Glutamatergic neuron (in vitro differentiated cells): ENCODE measurements around the gene LMAN1. TPM values are rescaled to one million over a fixed set of nuclear protein-coding genes. Genes with fewer than 3 reads are reported as not detected.

Source experiments
- DNase-seq: peaks from one replicate; pipeline ENCODE4 v3.0.0; 2022
- H3K27ac Mint-ChIP-seq: one replicate; pipeline ENCODE4 v1.8.0; 2020; ENCODE audit warnings: mild to moderate bottlenecking, mixed read lengths, inconsistent platforms; ENCODE audit not compliant: unreplicated experiment
- H3K27me3 Mint-ChIP-seq: one replicate; pipeline ENCODE4 v1.8.0; 2020; ENCODE audit warnings: mild to moderate bottlenecking, moderate library complexity, mixed read lengths, inconsistent platforms; ENCODE audit not compliant: unreplicated experiment
- H3K36me3 Mint-ChIP-seq: one replicate; pipeline ENCODE4 v1.8.0; 2020; ENCODE audit warnings: mild to moderate bottlenecking, mixed read lengths, inconsistent platforms; ENCODE audit not compliant: unreplicated experiment
- H3K4me1 Mint-ChIP-seq: one replicate; pipeline ENCODE4 v1.8.0; 2020; ENCODE audit warnings: mild to moderate bottlenecking, low read depth, mixed read lengths, inconsistent platforms; ENCODE audit not compliant: unreplicated experiment
- H3K4me3 Mint-ChIP-seq: one replicate; pipeline ENCODE4 v1.8.0; 2020; ENCODE audit warnings: mild to moderate bottlenecking, mixed read lengths, inconsistent platforms; ENCODE audit not compliant: unreplicated experiment
- H3K9me3 Mint-ChIP-seq: one replicate; pipeline ENCODE4 v1.8.0; 2020; ENCODE audit warnings: mild to moderate bottlenecking, moderate library complexity, mixed read lengths, inconsistent platforms; ENCODE audit not compliant: unreplicated experiment
- CTCF ChIP-seq: fragments of 200-600 bp; sonication (generic); IDR thresholded peaks from one replicate; pipeline ENCODE4 v1.5.0; 2021; ENCODE audit not compliant: partially characterized antibody, unreplicated experiment
- total RNA-seq: library from RNA; stranded (reverse); fragmentation: NEBNext Ultra II Directional; extraction: Animal tissue kit (Norgen Biotek cat#: 25700); gene quantifications from one replicate; pipeline ENCODE4 v1.2.1, GENCODE V29; 2021; ENCODE audit not compliant: unreplicated experiment

LMAN1 gene
- total RNA-seq, 1 donor from 2014 or later, result 52.3 TPM

GRCh38 chr18:59372975-59373374 is 13.9 kb upstream of the LMAN1 start:
- Mint-ChIP-seq H3K4me3 (no peak overlapping the region), H3K27me3 (no peaks in the 10 kb centered on the region), H3K9me3 (peaks cover 2% of the 10 kb centered on the region), H3K36me3 (no peaks in the 10 kb centered on the region), H3K4me1 (peaks cover 27% of the 10 kb centered on the region), H3K27ac (no peak overlapping the region)
- DNase-seq, result no peak
- TF ChIP-seq CTCF, result no peak

- peaks cover 3% of the 10 kb centered on the region for H3K27me3 Mint-ChIP-seq
- no peak for TF ChIP-seq CTCF
- peaks cover 11% of the 10 kb centered on the region for H3K4me1 Mint-ChIP-seq
- no peak for DNase-seq
- peaks cover 5% of the 10 kb centered on the region for H3K9me3 Mint-ChIP-seq
- no peak overlapping the region for H3K4me3 Mint-ChIP-seq
- no peak overlapping the region for H3K27ac Mint-ChIP-seq
- H3K36me3 Mint-ChIP-seq, result no peaks in the 10 kb centered on the region
These were observed 1.3 kb upstream of the LMAN1 start for GRCh38 chr18:59360381-59360780.

- H3K9me3 Mint-ChIP-seq, result peaks cover 5% of the 10 kb centered on the region
- no peak for DNase-seq
- H3K36me3 Mint-ChIP-seq, result no peaks in the 10 kb centered on the region
- no peak for TF ChIP-seq CTCF
- peaks cover 3% of the 10 kb centered on the region for H3K27me3 Mint-ChIP-seq
- H3K4me1 Mint-ChIP-seq, result peaks cover 11% of the 10 kb centered on the region
- peak overlapping the region; percentile 63 for H3K4me3 Mint-ChIP-seq
- H3K27ac Mint-ChIP-seq, result no peak overlapping the region
These were observed 499 bp upstream of the LMAN1 start for GRCh38 chr18:59359576-59359952.

- Mint-ChIP-seq H3K36me3 (no peaks in the 10 kb centered on the region), H3K4me3 (peak overlapping the region; percentile 100), H3K9me3 (peaks cover 5% of the 10 kb centered on the region), H3K27ac (peak overlapping the region; percentile 100), H3K4me1 (peaks cover 11% of the 10 kb centered on the region), H3K27me3 (peaks cover 3% of the 10 kb centered on the region)
- no peak for DNase-seq
- TF ChIP-seq CTCF, result no peak
These were observed 702 bp downstream of the LMAN1 start for GRCh38 chr18:59358414-59358711.

GRCh38 chr18:59357928-59358327 is 1.1 kb downstream of the LMAN1 start:
- Mint-ChIP-seq H3K4me3 (peak overlapping the region; percentile 100), H3K4me1 (peaks cover 11% of the 10 kb centered on the region), H3K27me3 (peaks cover 3% of the 10 kb centered on the region), H3K9me3 (peaks cover 5% of the 10 kb centered on the region), H3K36me3 (no peaks in the 10 kb centered on the region), H3K27ac (peak overlapping the region; percentile 100)
- TF ChIP-seq CTCF, result no peak
- DNase-seq, result no peak
